ENCODE measurements around the gene UACA. TPM values are rescaled to one million over a fixed set of nuclear protein-coding genes. Genes with fewer than 3 reads are reported as not detected.

UACA gene, protein sequence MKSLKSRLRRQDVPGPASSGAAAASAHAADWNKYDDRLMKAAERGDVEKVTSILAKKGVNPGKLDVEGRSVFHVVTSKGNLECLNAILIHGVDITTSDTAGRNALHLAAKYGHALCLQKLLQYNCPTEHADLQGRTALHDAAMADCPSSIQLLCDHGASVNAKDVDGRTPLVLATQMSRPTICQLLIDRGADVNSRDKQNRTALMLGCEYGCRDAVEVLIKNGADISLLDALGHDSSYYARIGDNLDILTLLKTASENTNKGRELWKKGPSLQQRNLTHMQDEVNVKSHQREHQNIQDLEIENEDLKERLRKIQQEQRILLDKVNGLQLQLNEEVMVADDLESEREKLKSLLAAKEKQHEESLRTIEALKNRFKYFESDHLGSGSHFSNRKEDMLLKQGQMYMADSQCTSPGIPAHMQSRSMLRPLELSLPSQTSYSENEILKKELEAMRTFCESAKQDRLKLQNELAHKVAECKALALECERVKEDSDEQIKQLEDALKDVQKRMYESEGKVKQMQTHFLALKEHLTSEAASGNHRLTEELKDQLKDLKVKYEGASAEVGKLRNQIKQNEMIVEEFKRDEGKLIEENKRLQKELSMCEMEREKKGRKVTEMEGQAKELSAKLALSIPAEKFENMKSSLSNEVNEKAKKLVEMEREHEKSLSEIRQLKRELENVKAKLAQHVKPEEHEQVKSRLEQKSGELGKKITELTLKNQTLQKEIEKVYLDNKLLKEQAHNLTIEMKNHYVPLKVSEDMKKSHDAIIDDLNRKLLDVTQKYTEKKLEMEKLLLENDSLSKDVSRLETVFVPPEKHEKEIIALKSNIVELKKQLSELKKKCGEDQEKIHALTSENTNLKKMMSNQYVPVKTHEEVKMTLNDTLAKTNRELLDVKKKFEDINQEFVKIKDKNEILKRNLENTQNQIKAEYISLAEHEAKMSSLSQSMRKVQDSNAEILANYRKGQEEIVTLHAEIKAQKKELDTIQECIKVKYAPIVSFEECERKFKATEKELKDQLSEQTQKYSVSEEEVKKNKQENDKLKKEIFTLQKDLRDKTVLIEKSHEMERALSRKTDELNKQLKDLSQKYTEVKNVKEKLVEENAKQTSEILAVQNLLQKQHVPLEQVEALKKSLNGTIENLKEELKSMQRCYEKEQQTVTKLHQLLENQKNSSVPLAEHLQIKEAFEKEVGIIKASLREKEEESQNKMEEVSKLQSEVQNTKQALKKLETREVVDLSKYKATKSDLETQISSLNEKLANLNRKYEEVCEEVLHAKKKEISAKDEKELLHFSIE (N-terminal part only)
- total RNA-seq = 11.3 and 17.6 TPM in 2 replicates

DNA sequence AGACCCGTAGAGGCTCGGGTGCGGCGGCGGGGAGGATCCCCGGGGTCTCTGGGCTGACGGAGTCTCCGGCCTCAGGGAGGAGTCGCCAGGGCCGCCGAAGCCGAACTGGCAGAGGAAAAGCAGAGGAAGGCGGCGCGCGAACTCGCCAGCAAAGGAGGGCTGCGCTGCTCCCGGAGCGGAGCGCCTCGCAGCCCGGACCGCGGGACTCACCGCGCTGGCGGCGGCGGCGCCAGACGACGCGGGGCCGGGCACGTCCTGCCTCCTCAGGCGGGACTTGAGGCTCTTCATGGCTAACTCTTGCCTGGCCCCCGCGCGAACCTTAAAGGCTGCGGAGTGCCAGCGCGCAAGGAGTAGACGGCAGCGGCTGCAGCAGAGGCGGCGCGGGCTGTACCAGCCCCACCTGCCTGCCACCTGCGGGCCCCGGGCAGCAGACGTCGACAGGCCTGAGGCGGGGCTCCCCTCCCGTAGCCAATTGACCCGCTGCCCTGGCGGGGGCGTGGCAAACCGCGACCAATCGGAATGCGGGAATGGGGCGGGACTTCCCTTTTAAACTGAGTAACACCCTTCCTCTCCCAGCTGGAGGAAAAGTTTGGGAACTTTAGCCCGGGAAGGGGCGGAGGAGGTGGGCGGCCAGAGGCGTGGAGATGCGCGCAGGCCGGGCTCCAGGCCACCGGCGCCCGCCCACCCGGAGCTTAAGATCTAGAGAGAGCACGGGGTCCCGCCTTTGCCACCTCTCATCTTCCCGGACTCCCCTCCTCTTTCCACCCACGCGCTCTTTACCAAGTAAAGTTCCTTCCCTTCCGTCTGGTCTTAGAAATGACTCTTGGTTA is at the start of gene UACA:
UACA (minus strand) TSS at position 439 of the 830 bp plus-strand sequence; CDS start at position 288, 151 bp downstream.

Other genes starting within 250 kb of the UACA start
- gene LARP6, start 90.6 kb upstream of the UACA start, total RNA-seq = 27.1 and 32.0 TPM in 2 replicates
- 0.64 and 0.72 TPM in 2 replicates for gene THAP10, start 128.9 kb upstream of the UACA start, total RNA-seq
- gene LRRC49, start 129.3 kb upstream of the UACA start, total RNA-seq = 4.5 and 12.5 TPM in 2 replicates